GM19395 (cell line): ENCODE measurements around the gene GYPB.
"Not testable (repeated sequence)": the region's sequence is repeated elsewhere in the genome, so short reads cannot be mapped to it uniquely, and the experiment has no call there.

Experiments
- ATAC-seq: cut with Tn5 transposase; IDR thresholded peaks from one replicate; pipeline ENCODE4 v1.9.1; 2021; ENCODE audit warnings: mild to moderate bottlenecking, moderate library complexity; ENCODE audit not compliant: unreplicated experiment

GYPB gene

GRCh38 chr4:144019277-144019676 lies at the start of gene GYPB:
GYPB (minus strand) TSS chr4:144019380; CDS start chr4:144019287, 93 bp downstream.
- ATAC-seq: not testable (repeated sequence)

- ATAC-seq: not testable (repeated sequence)
These were observed 42.4 kb upstream of the GYPB start for GRCh38 chr4:144061556-144061955.

GRCh38 chr4:144060234-144060859 lies 41.2 kb upstream of the GYPB start:
- not testable (repeated sequence) for ATAC-seq

- ATAC-seq: no peak
These were observed 37.6 kb upstream of the GYPB start for GRCh38 chr4:144056800-144057199.

- not testable (repeated sequence) for ATAC-seq
These were observed 36.2 kb upstream of the GYPB start for GRCh38 chr4:144055336-144055735.

- not testable (repeated sequence) for ATAC-seq
These were observed 32.3 kb upstream of the GYPB start for GRCh38 chr4:144051494-144051893.

- ATAC-seq: not testable (repeated sequence)
These were observed 31.5 kb upstream of the GYPB start for GRCh38 chr4:144050631-144051030.

- not testable (repeated sequence) for ATAC-seq
These were observed 30.6 kb upstream of the GYPB start for GRCh38 chr4:144049495-144050424.

GRCh38 chr4:144044936-144045335 lies 25.8 kb upstream of the GYPB start:
- not testable (repeated sequence) for ATAC-seq

- not testable (repeated sequence) for ATAC-seq
These were observed 13.4 kb upstream of the GYPB start for GRCh38 chr4:144032580-144032979.

- ATAC-seq: not testable (repeated sequence)
These were observed 12.7 kb upstream of the GYPB start for GRCh38 chr4:144031875-144032274.

- ATAC-seq: not testable (repeated sequence)
These were observed 12.2 kb upstream of the GYPB start for GRCh38 chr4:144031369-144031768.

GRCh38 chr4:144030708-144031107 lies 11.5 kb upstream of the GYPB start:
- ATAC-seq: not testable (repeated sequence)

GRCh38 chr4:144026682-144027081 lies 7.5 kb upstream of the GYPB start:
- not testable (repeated sequence) for ATAC-seq

- not testable (repeated sequence) for ATAC-seq
These were observed 5.3 kb upstream of the GYPB start for GRCh38 chr4:144024399-144025053.

GRCh38 chr4:144022772-144023400 lies 3.7 kb upstream of the GYPB start:
- ATAC-seq: not testable (repeated sequence)

GRCh38 chr4:144021336-144021990 lies 2.3 kb upstream of the GYPB start:
- ATAC-seq: peak; percentile 87

- ATAC-seq: not testable (repeated sequence)
These were observed 768 bp downstream of the GYPB start for GRCh38 chr4:144018223-144019000.

- ATAC-seq: not testable (repeated sequence)
These were observed 1.9 kb downstream of the GYPB start for GRCh38 chr4:144017271-144017670.
